Bronchial epithelial cell (primary cell): ENCODE results near the gene ADNP2. TPM values are rescaled to one million over a fixed set of nuclear protein-coding genes. Genes with fewer than 3 reads are reported as not detected.

Experiments
- DNase-seq: peaks from one replicate; pipeline ENCODE4 v3.0.0-alpha.2; 2010; ENCODE audit warnings: low read depth
- FAIRE-seq: peaks from 2 replicates; lab custom pipeline; 2011; peaks lifted over from hg19 to GRCh38; lab: Jason Lieb, UNC
- H3K27me3 ChIP-seq: 2 replicates; pipeline ENCODE4 v1.5.1; 2011; ENCODE audit warnings: low read length; ENCODE audit not compliant: control insufficient read depth, insufficient read depth
- H3K36me3 ChIP-seq: 2 replicates; pipeline ENCODE4 v1.5.1; 2011; ENCODE audit warnings: low read length; ENCODE audit not compliant: control insufficient read depth, insufficient read depth
- H3K4me3 ChIP-seq: 2 replicates; pipeline ENCODE4 v1.5.1; 2011; ENCODE audit warnings: mild to moderate bottlenecking, low read depth, low read length, control low read depth
- CTCF ChIP-seq: IDR thresholded peaks from 2 replicates; pipeline ENCODE4 v1.5.1; 2011; ENCODE audit warnings: mild to moderate bottlenecking, moderate library complexity, low read length, control low read depth, inconsistent platforms; ENCODE audit not compliant: insufficient read depth, severe bottlenecking
- total RNA-seq: library from RNA; depleted of rRNA; stranded (reverse); fragments of >200 nt; gene quantifications from 2 replicates; pipeline ENCODE4 v1.2.1, GENCODE V29; 2014

ADNP2 gene
- total RNA-seq, 1 donor from 2014 or later: 21.6 TPM

- no peak for TF ChIP-seq CTCF
- FAIRE-seq (no peak), DNase-seq (no peak)
- no peaks in the 10 kb centered on the region for H3K36me3 ChIP-seq
- H3K4me3 ChIP-seq: peak overlapping the region; percentile 42
- H3K27me3 ChIP-seq: no peaks in the 10 kb centered on the region
These were observed 39.5 kb downstream of the ADNP2 start for GRCh38 chr18:80148326-80149199.

GRCh38 chr18:80149667-80150066 lies 40.6 kb downstream of the ADNP2 start:
- no peaks in the 10 kb centered on the region for H3K27me3 ChIP-seq
- no peak for TF ChIP-seq CTCF
- no peak for DNase-seq
- H3K4me3 ChIP-seq: no peak overlapping the region
- H3K36me3 ChIP-seq: no peaks in the 10 kb centered on the region
- FAIRE-seq: no peak

- Histone ChIP-seq H3K27me3 (no peaks in the 10 kb centered on the region), H3K4me3 (no peak overlapping the region), H3K36me3 (peaks cover 7% of the 10 kb centered on the region)
- peak; percentile 65 for TF ChIP-seq CTCF
- no peak for FAIRE-seq
- peak; percentile 32 for DNase-seq
These were observed 45.2 kb downstream of the ADNP2 start for GRCh38 chr18:80154293-80154692.

GRCh38 chr18:80157708-80158343 lies 48.8 kb downstream of the ADNP2 start:
- TF ChIP-seq CTCF: peak; percentile 81
- Histone ChIP-seq H3K4me3 (no peak overlapping the region), H3K27me3 (no peaks in the 10 kb centered on the region), H3K36me3 (peaks cover 11% of the 10 kb centered on the region)
- DNase-seq (peak; percentile 71), FAIRE-seq (no peak)

- Histone ChIP-seq H3K27me3 (no peaks in the 10 kb centered on the region), H3K36me3 (peaks cover 11% of the 10 kb centered on the region), H3K4me3 (no peak overlapping the region)
- TF ChIP-seq CTCF: no peak
- no peak for FAIRE-seq
- no peak for DNase-seq
These were observed 49.3 kb downstream of the ADNP2 start for GRCh38 chr18:80158365-80158764.
